MM.1S (cell line): ENCODE data around the gene LRRC43.

Experiments used
- EZH2phosphoT487 ChIP-seq: fragments of 300-600 bp; sonication (generic); IDR thresholded peaks from 2 replicates; pipeline ENCODE4 v1.6.1; 2018; ENCODE audit warnings: antibody characterized with exemption, low read length
- TF ChIP-seq, protein P1 (sequence below): fragments of 300-600 bp; sonication (generic); IDR thresholded peaks from 2 replicates; pipeline ENCODE4 v1.5.1; 2016; ENCODE audit warnings: antibody characterized with exemption, low read length, mixed read lengths

DNA sequence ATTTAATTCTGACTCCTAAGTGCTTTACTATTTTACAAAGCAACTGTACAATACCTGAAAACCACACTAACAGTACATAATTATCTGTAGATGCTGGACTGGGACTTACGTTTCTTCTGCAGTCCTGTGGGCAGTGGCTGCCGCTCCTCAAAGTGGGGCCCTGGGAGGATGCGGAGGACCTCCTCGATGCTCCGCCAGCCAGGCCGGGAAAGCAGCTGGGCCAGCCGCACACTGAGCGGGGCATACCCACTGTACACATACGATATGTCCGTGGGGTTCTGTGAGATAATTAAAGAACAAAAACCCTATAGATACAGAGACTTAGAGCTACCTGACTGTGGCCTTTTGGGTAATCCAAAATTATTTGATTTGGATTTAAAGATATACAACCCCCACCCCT lies 49.8 kb downstream of the LRRC43 start:
- TF ChIP-seq EZH2phosphoT487 = no peak
- TF ChIP-seq, protein P1, sequence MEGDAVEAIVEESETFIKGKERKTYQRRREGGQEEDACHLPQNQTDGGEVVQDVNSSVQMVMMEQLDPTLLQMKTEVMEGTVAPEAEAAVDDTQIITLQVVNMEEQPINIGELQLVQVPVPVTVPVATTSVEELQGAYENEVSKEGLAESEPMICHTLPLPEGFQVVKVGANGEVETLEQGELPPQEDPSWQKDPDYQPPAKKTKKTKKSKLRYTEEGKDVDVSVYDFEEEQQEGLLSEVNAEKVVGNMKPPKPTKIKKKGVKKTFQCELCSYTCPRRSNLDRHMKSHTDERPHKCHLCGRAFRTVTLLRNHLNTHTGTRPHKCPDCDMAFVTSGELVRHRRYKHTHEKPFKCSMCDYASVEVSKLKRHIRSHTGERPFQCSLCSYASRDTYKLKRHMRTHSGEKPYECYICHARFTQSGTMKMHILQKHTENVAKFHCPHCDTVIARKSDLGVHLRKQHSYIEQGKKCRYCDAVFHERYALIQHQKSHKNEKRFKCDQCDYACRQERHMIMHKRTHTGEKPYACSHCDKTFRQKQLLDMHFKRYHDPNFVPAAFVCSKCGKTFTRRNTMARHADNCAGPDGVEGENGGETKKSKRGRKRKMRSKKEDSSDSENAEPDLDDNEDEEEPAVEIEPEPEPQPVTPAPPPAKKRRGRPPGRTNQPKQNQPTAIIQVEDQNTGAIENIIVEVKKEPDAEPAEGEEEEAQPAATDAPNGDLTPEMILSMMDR = no peak
